Mesothelial cell of epicardium (in vitro differentiated cells): ENCODE results near the gene GNS. TPM values are rescaled to one million over a fixed set of nuclear protein-coding genes. Genes with fewer than 3 reads are reported as not detected.

Source experiments
- DNase-seq, 2 experiments: peaks; one replicate each; pipeline ENCODE4 v3.0.0; 2021; ENCODE audit warnings: low spot score in 2 of 2; ENCODE audit not compliant: unreplicated experiment in 2 of 2
- H3K27ac Mint-ChIP-seq: 2 replicates; pipeline ENCODE4 v1.8.0; 2021; ENCODE audit warnings: mixed read lengths
- H3K27me3 Mint-ChIP-seq: 2 replicates; pipeline ENCODE4 v1.8.0; 2021; ENCODE audit warnings: low read depth, mixed read lengths
- H3K36me3 Mint-ChIP-seq: 2 replicates; pipeline ENCODE4 v1.8.0; 2021; ENCODE audit warnings: mixed read lengths
- H3K4me1 Mint-ChIP-seq: 2 replicates; pipeline ENCODE4 v1.8.0; 2021; ENCODE audit warnings: mixed read lengths
- H3K4me3 Mint-ChIP-seq: 2 replicates; pipeline ENCODE4 v1.8.0; 2021; ENCODE audit warnings: mild to moderate bottlenecking, moderate library complexity, mixed read lengths
- H3K9me3 Mint-ChIP-seq: 2 replicates; pipeline ENCODE4 v1.8.0; 2021; ENCODE audit warnings: mixed read lengths
- total RNA-seq: library from RNA; stranded (reverse); gene quantifications from 3 replicates; pipeline ENCODE4 v1.2.1, GENCODE V29; 2021
- TF ChIP-seq, protein P1 (sequence below): fragments of 200-600 bp; sonication (generic); IDR thresholded peaks from one replicate; pipeline ENCODE4 v1.5.0; 2021; ENCODE audit warnings: antibody characterized with exemption; ENCODE audit not compliant: unreplicated experiment

Gene GNS
- total RNA-seq, 1 donor from 2014 or later = 67.4 TPM

DNA sequence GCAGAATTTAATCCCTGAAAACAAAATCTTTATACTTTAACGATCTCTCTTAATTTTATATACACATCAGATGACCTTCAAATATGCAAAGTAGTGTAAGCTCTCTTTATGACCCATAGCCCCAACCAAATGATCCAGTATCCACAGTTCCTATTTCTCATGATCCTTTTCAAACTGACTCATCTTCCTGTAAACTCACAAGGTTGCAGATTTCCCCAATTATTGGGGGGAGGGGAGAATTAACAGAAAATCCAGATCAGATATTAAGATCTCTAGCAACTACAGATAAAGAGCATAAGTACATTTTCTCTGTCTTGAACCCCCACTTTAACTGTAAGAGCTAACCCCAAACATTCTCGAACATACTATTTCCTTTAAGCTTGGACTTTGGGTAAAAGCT is 12.5 kb downstream of the GNS start:
- H3K4me3 Mint-ChIP-seq = no peak overlapping the region
- H3K4me1 Mint-ChIP-seq = peaks cover 7% of the 10 kb centered on the region
- H3K27ac Mint-ChIP-seq = no peak overlapping the region
- peaks cover 3% of the 10 kb centered on the region for H3K9me3 Mint-ChIP-seq
- peaks cover 46% of the 10 kb centered on the region for H3K36me3 Mint-ChIP-seq
- no peaks in the 10 kb centered on the region for H3K27me3 Mint-ChIP-seq
- DNase-seq = no peak
- TF ChIP-seq, protein P1, sequence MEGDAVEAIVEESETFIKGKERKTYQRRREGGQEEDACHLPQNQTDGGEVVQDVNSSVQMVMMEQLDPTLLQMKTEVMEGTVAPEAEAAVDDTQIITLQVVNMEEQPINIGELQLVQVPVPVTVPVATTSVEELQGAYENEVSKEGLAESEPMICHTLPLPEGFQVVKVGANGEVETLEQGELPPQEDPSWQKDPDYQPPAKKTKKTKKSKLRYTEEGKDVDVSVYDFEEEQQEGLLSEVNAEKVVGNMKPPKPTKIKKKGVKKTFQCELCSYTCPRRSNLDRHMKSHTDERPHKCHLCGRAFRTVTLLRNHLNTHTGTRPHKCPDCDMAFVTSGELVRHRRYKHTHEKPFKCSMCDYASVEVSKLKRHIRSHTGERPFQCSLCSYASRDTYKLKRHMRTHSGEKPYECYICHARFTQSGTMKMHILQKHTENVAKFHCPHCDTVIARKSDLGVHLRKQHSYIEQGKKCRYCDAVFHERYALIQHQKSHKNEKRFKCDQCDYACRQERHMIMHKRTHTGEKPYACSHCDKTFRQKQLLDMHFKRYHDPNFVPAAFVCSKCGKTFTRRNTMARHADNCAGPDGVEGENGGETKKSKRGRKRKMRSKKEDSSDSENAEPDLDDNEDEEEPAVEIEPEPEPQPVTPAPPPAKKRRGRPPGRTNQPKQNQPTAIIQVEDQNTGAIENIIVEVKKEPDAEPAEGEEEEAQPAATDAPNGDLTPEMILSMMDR = no peak

DNA sequence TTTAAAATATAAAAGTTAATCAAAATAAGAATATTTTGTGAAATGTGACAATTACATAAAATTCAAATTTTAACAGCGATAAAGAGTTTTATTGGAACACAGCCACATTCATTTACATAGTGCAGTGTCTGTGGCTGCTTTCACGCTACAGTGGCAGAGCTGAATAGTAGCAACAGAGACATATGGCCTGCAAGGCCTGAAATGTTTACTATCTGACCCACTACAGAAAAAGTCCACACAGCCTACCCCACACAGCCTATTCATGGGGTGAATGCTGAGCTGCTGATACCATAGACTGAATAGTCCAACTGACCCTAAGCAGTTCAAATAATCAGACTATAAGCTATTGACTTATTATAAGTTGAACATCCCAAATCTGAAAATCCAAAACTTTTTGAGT is 13.2 kb downstream of the GNS start:
- Mint-ChIP-seq H3K4me1 (peaks cover 7% of the 10 kb centered on the region), H3K27ac (no peak overlapping the region), H3K27me3 (no peaks in the 10 kb centered on the region), H3K36me3 (peaks cover 51% of the 10 kb centered on the region), H3K9me3 (peaks cover 3% of the 10 kb centered on the region), H3K4me3 (no peak overlapping the region)
- DNase-seq = no peak
- TF ChIP-seq, protein P1 = no peak

DNA sequence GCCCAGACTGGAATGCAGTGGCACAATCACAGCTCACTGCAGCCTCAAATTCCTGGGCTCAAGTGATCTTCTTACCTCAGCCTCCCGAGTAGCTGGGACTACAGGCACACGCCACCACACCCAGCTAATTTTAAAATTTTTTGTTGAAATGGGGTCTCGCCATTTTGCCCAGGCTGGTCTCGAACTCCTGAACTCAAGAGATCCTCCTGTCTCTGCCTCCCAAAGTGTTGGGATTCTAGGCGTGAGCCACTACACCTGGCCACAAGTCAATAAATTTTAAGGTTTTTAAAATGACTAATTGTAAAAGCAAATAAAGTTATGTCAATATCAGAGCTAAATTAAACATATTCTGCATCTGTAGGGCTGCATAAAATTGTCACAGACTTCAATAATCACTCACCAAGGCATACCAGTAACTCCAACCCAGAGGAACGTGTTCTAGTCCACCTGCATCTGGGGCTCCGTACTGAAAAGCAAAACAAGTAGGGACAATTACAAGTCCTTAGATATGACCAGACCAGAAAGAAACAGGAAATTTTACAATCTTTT is 13.9 kb downstream of the GNS start:
- peaks cover 7% of the 10 kb centered on the region for H3K4me1 Mint-ChIP-seq
- H3K9me3 Mint-ChIP-seq = peaks cover 3% of the 10 kb centered on the region
- peak overlapping the region; percentile 43 for H3K27ac Mint-ChIP-seq
- no peak for DNase-seq
- no peaks in the 10 kb centered on the region for H3K27me3 Mint-ChIP-seq
- no peak overlapping the region for H3K4me3 Mint-ChIP-seq
- H3K36me3 Mint-ChIP-seq = peaks cover 53% of the 10 kb centered on the region
- TF ChIP-seq, protein P1 = no peak

DNA sequence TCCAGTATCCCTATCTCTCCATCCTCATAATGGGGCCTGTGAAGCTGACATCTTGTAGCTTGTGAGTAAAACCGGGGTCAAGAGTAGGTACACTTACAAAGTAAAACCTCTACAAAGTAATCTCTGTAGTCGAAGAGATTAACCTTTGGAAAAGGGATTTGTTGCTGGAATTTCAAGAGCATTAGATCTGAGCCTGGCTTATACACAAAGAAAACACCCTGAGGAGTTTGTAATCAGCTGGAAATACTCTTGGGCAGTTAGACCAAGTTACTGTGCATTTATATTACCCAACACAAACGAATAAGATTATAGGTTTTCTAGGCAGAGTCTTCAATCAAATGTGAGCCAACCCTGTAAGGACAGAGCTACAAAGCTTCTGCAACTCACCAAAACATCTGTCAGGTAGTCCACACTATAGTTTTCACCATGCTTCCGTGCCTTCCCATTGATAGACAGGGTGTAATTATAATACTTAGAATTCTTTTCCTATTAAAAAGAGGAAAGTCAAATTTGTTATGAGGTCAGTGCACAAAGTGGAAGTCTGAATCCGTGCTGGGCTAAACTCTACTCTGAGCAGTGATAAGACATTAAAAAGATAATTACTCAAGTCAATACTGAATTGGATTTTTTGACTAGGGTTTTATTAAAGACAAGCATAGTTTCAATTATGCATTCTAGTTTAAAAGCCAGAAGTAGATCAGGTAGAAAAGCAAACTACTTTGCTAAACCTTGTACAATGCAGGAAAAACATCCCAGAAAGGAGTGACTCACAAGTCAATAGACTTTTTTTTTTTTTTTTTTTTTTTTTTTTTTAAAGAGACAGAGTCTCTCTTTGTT is 14.6 kb downstream of the GNS start:
- H3K27ac Mint-ChIP-seq = peak overlapping the region; percentile 80
- peaks cover 57% of the 10 kb centered on the region for H3K36me3 Mint-ChIP-seq

DNA sequence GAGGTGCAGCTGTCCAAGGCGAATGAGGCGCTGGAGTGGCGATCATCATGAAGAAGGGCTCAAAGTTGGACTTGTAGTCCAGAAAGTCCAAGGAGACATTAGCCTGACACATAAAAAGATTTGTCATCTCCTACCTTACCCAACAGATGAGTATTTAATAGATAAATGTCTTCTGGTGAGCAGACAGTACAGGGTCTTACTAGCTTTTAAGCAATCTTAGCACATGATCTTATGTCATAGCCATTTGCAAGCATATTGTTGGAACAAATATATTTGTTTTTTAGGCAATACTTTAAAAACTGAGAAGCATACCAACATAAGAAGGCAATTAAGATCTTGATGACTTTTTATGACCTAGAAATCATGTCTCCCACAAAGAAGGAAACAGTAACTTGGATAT is 16.0 kb downstream of the GNS start:
- Mint-ChIP-seq H3K9me3 (no peaks in the 10 kb centered on the region), H3K4me3 (no peak overlapping the region), H3K4me1 (peaks cover 7% of the 10 kb centered on the region), H3K27ac (no peak overlapping the region), H3K36me3 (peaks cover 61% of the 10 kb centered on the region), H3K27me3 (no peaks in the 10 kb centered on the region)
- TF ChIP-seq, protein P1 = no peak
- no peak for DNase-seq

More for the DNA sequence above, 14.6 kb downstream of the GNS start:
- no peak for DNase-seq
- H3K4me1 Mint-ChIP-seq = peaks cover 7% of the 10 kb centered on the region
- TF ChIP-seq, protein P1 = no peak
- H3K27me3 Mint-ChIP-seq = no peaks in the 10 kb centered on the region
- H3K9me3 Mint-ChIP-seq = peaks cover 2% of the 10 kb centered on the region
- no peak overlapping the region for H3K4me3 Mint-ChIP-seq
